Measurements from ENCODE around the gene TRIAP1. TPM values are rescaled to one million over a fixed set of nuclear protein-coding genes. Genes with fewer than 3 reads are reported as not detected.

TRIAP1 gene
- polyA plus RNA-seq, 6 donors from 2014 or later: 49.1 to 66.6 (median 58.4) TPM

GRCh38 chr12:120408771-120409170, 37.4 kb downstream of the TRIAP1 start:
- no peaks in the 10 kb centered on the region for H3K4me1 Mint-ChIP-seq
- no peak overlapping the region for H3K4me3 Mint-ChIP-seq
- peaks cover 0 to 21% (median 15%) of the 10 kb centered on the region in 3 donors for H3K27me3 Mint-ChIP-seq
- no peak overlapping the region for H3K27ac Mint-ChIP-seq
- H3K36me3 Mint-ChIP-seq: no peaks in the 10 kb centered on the region
- DNase-seq (no peak), ATAC-seq (ENCODE audit: low read depth in 2 of 2) (no peak)
- H3K9me3 Mint-ChIP-seq: no peaks in the 10 kb centered on the region

GRCh38 chr12:120406553-120406952, 39.6 kb downstream of the TRIAP1 start:
- peaks cover 12 to 28% (median 20%) of the 10 kb centered on the region in 3 donors for H3K27me3 Mint-ChIP-seq
- no peak overlapping the region for H3K27ac Mint-ChIP-seq
- ATAC-seq (ENCODE audit: low read depth in 2 of 2) (no peak), DNase-seq (no peak)
- H3K9me3 Mint-ChIP-seq: no peaks in the 10 kb centered on the region
- H3K4me1 Mint-ChIP-seq: no peaks in the 10 kb centered on the region
- H3K4me3 Mint-ChIP-seq: no peak overlapping the region
- H3K36me3 Mint-ChIP-seq: no peaks in the 10 kb centered on the region

- Mint-ChIP-seq H3K36me3 (no peaks in the 10 kb centered on the region), H3K27me3 (peaks cover 12 to 28% (median 21%) of the 10 kb centered on the region in 3 donors), H3K4me3 (no peak overlapping the region), H3K4me1 (no peaks in the 10 kb centered on the region), H3K27ac (no peak overlapping the region), H3K9me3 (no peaks in the 10 kb centered on the region)
- no peak for DNase-seq
- ATAC-seq (ENCODE audit: low read depth in 2 of 2): no peak
These were observed 40.1 kb downstream of the TRIAP1 start for GRCh38 chr12:120406069-120406468.

- peaks cover 0 to 3% (median 0%) of the 10 kb centered on the region in 7 donors for H3K9me3 Mint-ChIP-seq
- no peaks in the 10 kb centered on the region for H3K4me1 Mint-ChIP-seq
- ATAC-seq (ENCODE audit: low read depth in 2 of 2): no peak
These were observed 41.9 kb downstream of the TRIAP1 start for GRCh38 chr12:120404271-120404670.

GRCh38 chr12:120403869-120404268, 42.3 kb downstream of the TRIAP1 start:
- Mint-ChIP-seq H3K4me1 (no peaks in the 10 kb centered on the region), H3K27me3 (peaks cover 26 to 41% (median 38%) of the 10 kb centered on the region in 3 donors), H3K27ac (no peak overlapping the region), H3K36me3 (no peaks in the 10 kb centered on the region), H3K9me3 (peaks cover 0 to 3% (median 0%) of the 10 kb centered on the region in 7 donors), H3K4me3 (no peak overlapping the region)
- no peak for ATAC-seq (ENCODE audit: low read depth in 2 of 2)
- no peak for DNase-seq

More at GRCh38 chr12:120404271-120404670, 41.9 kb downstream of the TRIAP1 start:
- DNase-seq: no peak
- Mint-ChIP-seq H3K36me3 (no peaks in the 10 kb centered on the region), H3K27ac (no peak overlapping the region), H3K4me3 (no peak overlapping the region), H3K27me3 (peaks cover 26 to 41% (median 37%) of the 10 kb centered on the region in 3 donors)

GRCh38 chr12:120402217-120402616, 44.0 kb downstream of the TRIAP1 start:
- Mint-ChIP-seq H3K27me3 (peaks cover 32 to 52% (median 46%) of the 10 kb centered on the region in 3 donors), H3K36me3 (no peaks in the 10 kb centered on the region), H3K4me1 (no peaks in the 10 kb centered on the region), H3K9me3 (peaks cover 0 to 3% (median 0%) of the 10 kb centered on the region in 7 donors), H3K4me3 (no peak overlapping the region), H3K27ac (no peak overlapping the region)
- no peak for DNase-seq
- ATAC-seq (ENCODE audit: low read depth in 2 of 2): no peak

GRCh38 chr12:120399531-120399930, 46.7 kb downstream of the TRIAP1 start:
- Mint-ChIP-seq H3K36me3 (no peaks in the 10 kb centered on the region), H3K4me1 (peaks cover 0 to 3% (median 3%) of the 10 kb centered on the region in 3 donors), H3K9me3 (peaks cover 0 to 3% (median 0%) of the 10 kb centered on the region in 7 donors), H3K27me3 (peaks cover 41 to 78% (median 69%) of the 10 kb centered on the region in 3 donors), H3K4me3 (no peak overlapping the region), H3K27ac (no peak overlapping the region)
- DNase-seq (no peak), ATAC-seq (ENCODE audit: low read depth in 2 of 2) (no peak)

- Mint-ChIP-seq H3K27ac (no peak overlapping the region), H3K9me3 (peaks cover 0 to 3% (median 0%) of the 10 kb centered on the region in 7 donors), H3K4me1 (peaks cover 0 to 3% (median 3%) of the 10 kb centered on the region in 3 donors), H3K27me3 (peaks cover 41 to 73% (median 73%) of the 10 kb centered on the region in 3 donors), H3K36me3 (no peaks in the 10 kb centered on the region), H3K4me3 (no peak overlapping the region)
- DNase-seq: no peak
- ATAC-seq (ENCODE audit: low read depth in 2 of 2): no peak
These were observed 48.2 kb downstream of the TRIAP1 start for GRCh38 chr12:120397824-120398540.

- no peak for ATAC-seq (ENCODE audit: low read depth in 2 of 2)
- Mint-ChIP-seq H3K4me3 (no peak overlapping the region), H3K36me3 (peaks cover 0 to 15% of the 10 kb centered on the region in 2 donors), H3K9me3 (peaks cover 0 to 6% (median under 1%) of the 10 kb centered on the region in 7 donors), H3K4me1 (peaks cover 0 to 3% (median 3%) of the 10 kb centered on the region in 3 donors), H3K27ac (no peak overlapping the region), H3K27me3 (peaks cover 22 to 64% (median 63%) of the 10 kb centered on the region in 3 donors)
- no peak for DNase-seq
These were observed 51.5 kb downstream of the TRIAP1 start for GRCh38 chr12:120394483-120395367.

Other genes with a start within 250 kb of the TRIAP1 start
- gene RPLP0, start 245.3 kb downstream of the TRIAP1 start, polyA plus RNA-seq (ENCODE audit: low read depth in 6 of 6): 1,000 to 10,000 TPM; 1,332 to 2,325 (median 1,674) TPM
- 1 to 10 TPM in 5 of 6 donors, under 1 TPM in 1; 0.95 to 6.0 (median 3.7) TPM for gene PXN, start 180.7 kb downstream of the TRIAP1 start, polyA plus RNA-seq (ENCODE audit: low read depth in 6 of 6)
- gene RNU4-2, start 154.5 kb downstream of the TRIAP1 start, polyA plus RNA-seq (ENCODE audit: low read depth in 6 of 6): 100 to 1,000 TPM in 1 of 6 donors, 10 to 100 TPM in 1, not detected in 4; 82.0 to 107 TPM
- not detected for gene RNU4-1, start 153.1 kb downstream of the TRIAP1 start, polyA plus RNA-seq (ENCODE audit: low read depth in 6 of 6)
- 1 to 10 TPM; 1.3 to 4.3 (median 1.4) TPM for gene SIRT4, start 144.1 kb downstream of the TRIAP1 start, polyA plus RNA-seq (ENCODE audit: low read depth in 6 of 6)
- not detected for gene PLA2G1B, start 118.6 kb downstream of the TRIAP1 start, polyA plus RNA-seq (ENCODE audit: low read depth in 6 of 6)
- not detected for gene MSI1, start 77.2 kb downstream of the TRIAP1 start, polyA plus RNA-seq (ENCODE audit: low read depth in 6 of 6)
- gene COX6A1, start 8.3 kb downstream of the TRIAP1 start, polyA plus RNA-seq (ENCODE audit: low read depth in 6 of 6): 1,000 to 10,000 TPM in 1 of 6 donors, 100 to 1,000 TPM in 5; 716 to 1,228 (median 856) TPM
- 10 to 100 TPM in 5 of 6 donors, 1 to 10 TPM in 1; 9.7 to 16.3 (median 14.5) TPM for gene GATC, start 60 bp upstream of the TRIAP1 start, polyA plus RNA-seq (ENCODE audit: low read depth in 6 of 6)
- gene SRSF9, start 23.4 kb upstream of the TRIAP1 start, polyA plus RNA-seq (ENCODE audit: low read depth in 6 of 6): 100 to 1,000 TPM; 208 to 293 (median 218) TPM
- 100 to 1,000 TPM; 206 to 326 (median 268) TPM for gene DYNLL1, start 49.7 kb upstream of the TRIAP1 start, polyA plus RNA-seq (ENCODE audit: low read depth in 6 of 6)
- gene COQ5, start 82.8 kb upstream of the TRIAP1 start, polyA plus RNA-seq (ENCODE audit: low read depth in 6 of 6): 10 to 100 TPM; 25.2 to 56.5 (median 35.1) TPM
- 100 to 1,000 TPM in 2 of 6 donors, 10 to 100 TPM in 4; 77.2 to 133 (median 94.7) TPM for gene RNF10, start 88.0 kb upstream of the TRIAP1 start, polyA plus RNA-seq (ENCODE audit: low read depth in 6 of 6)
- gene POP5, start 135.0 kb upstream of the TRIAP1 start, polyA plus RNA-seq (ENCODE audit: low read depth in 6 of 6): 100 to 1,000 TPM in 2 of 6 donors, 10 to 100 TPM in 4; 68.7 to 116 (median 94.6) TPM
- not detected for gene CABP1, start 194.2 kb upstream of the TRIAP1 start, polyA plus RNA-seq (ENCODE audit: low read depth in 6 of 6)
- gene MLEC, start 240.8 kb upstream of the TRIAP1 start, polyA plus RNA-seq (ENCODE audit: low read depth in 6 of 6): 10 to 100 TPM; 32.0 to 43.8 (median 33.8) TPM

All from naive B cell (primary cell).